Type B pancreatic cell (in vitro differentiated cells): ENCODE data around the gene CXCR5. TPM values are rescaled to one million over a fixed set of nuclear protein-coding genes. Genes with fewer than 3 reads are reported as not detected.

Experiments
- DNase-seq: peaks from one replicate; pipeline ENCODE4 v3.0.0; 2021; ENCODE audit warnings: mixed read lengths; ENCODE audit not compliant: unreplicated experiment; ENCODE audit errors: extremely low spot score
- H3K27ac Mint-ChIP-seq: 2 replicates; pipeline ENCODE4 v1.8.0; 2021; ENCODE audit warnings: mild to moderate bottlenecking, mixed read lengths
- H3K27me3 Mint-ChIP-seq: 2 replicates; pipeline ENCODE4 v1.8.0; 2021; ENCODE audit warnings: mixed read lengths
- H3K36me3 Mint-ChIP-seq: 2 replicates; pipeline ENCODE4 v1.8.0; 2021; ENCODE audit warnings: mixed read lengths
- H3K4me1 Mint-ChIP-seq: one replicate; pipeline ENCODE4 v1.8.0; 2021; ENCODE audit warnings: mixed read lengths; ENCODE audit not compliant: unreplicated experiment
- H3K4me3 Mint-ChIP-seq: 2 replicates; pipeline ENCODE4 v1.8.0; 2021; ENCODE audit warnings: mild to moderate bottlenecking, mixed read lengths
- H3K9me3 Mint-ChIP-seq: 2 replicates; pipeline ENCODE4 v1.8.0; 2021; ENCODE audit warnings: mixed read lengths
- total RNA-seq: library from RNA; stranded (reverse); gene quantifications from 2 replicates; pipeline ENCODE4 v1.2.1, GENCODE V29; 2021; ENCODE audit warnings: low replicate concordance
- TF ChIP-seq, protein P1 (sequence below): fragments of 200-600 bp; sonication (generic); conservative IDR thresholded peaks from 2 replicates; pipeline ENCODE4 v1.5.0; 2021; ENCODE audit warnings: antibody characterized with exemption, mild to moderate bottlenecking

The CXCR5 gene
- total RNA-seq, 1 donor from 2014 or later = not detected

DNA sequence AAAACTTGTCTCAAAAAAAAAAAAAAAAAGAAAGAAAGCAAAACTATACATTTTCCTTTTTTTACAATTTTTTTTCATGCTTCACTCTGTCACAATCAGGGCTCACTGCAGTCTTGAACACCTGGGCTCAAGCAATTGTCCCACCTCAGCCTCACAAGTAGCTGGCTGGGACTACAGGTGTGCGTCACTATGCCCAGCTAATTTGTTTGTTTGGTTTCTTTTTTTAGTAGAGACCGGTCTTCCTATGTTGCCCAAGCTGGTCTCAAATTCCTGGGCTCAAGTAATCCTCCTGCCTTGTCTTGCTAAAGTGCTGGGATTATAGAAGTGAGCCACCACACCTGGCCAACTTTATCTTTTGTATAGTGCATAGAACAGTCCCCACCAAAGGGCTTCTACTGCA lies 15.0 kb upstream of the CXCR5 start:
- H3K27me3 Mint-ChIP-seq = no peaks in the 10 kb centered on the region
- no peaks in the 10 kb centered on the region for H3K9me3 Mint-ChIP-seq
- TF ChIP-seq, protein P1, sequence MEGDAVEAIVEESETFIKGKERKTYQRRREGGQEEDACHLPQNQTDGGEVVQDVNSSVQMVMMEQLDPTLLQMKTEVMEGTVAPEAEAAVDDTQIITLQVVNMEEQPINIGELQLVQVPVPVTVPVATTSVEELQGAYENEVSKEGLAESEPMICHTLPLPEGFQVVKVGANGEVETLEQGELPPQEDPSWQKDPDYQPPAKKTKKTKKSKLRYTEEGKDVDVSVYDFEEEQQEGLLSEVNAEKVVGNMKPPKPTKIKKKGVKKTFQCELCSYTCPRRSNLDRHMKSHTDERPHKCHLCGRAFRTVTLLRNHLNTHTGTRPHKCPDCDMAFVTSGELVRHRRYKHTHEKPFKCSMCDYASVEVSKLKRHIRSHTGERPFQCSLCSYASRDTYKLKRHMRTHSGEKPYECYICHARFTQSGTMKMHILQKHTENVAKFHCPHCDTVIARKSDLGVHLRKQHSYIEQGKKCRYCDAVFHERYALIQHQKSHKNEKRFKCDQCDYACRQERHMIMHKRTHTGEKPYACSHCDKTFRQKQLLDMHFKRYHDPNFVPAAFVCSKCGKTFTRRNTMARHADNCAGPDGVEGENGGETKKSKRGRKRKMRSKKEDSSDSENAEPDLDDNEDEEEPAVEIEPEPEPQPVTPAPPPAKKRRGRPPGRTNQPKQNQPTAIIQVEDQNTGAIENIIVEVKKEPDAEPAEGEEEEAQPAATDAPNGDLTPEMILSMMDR = no peak
- peaks cover 15% of the 10 kb centered on the region for H3K4me1 Mint-ChIP-seq
- H3K4me3 Mint-ChIP-seq = no peak overlapping the region
- H3K27ac Mint-ChIP-seq = no peak overlapping the region
- DNase-seq = no peak
- H3K36me3 Mint-ChIP-seq = no peaks in the 10 kb centered on the region

DNA sequence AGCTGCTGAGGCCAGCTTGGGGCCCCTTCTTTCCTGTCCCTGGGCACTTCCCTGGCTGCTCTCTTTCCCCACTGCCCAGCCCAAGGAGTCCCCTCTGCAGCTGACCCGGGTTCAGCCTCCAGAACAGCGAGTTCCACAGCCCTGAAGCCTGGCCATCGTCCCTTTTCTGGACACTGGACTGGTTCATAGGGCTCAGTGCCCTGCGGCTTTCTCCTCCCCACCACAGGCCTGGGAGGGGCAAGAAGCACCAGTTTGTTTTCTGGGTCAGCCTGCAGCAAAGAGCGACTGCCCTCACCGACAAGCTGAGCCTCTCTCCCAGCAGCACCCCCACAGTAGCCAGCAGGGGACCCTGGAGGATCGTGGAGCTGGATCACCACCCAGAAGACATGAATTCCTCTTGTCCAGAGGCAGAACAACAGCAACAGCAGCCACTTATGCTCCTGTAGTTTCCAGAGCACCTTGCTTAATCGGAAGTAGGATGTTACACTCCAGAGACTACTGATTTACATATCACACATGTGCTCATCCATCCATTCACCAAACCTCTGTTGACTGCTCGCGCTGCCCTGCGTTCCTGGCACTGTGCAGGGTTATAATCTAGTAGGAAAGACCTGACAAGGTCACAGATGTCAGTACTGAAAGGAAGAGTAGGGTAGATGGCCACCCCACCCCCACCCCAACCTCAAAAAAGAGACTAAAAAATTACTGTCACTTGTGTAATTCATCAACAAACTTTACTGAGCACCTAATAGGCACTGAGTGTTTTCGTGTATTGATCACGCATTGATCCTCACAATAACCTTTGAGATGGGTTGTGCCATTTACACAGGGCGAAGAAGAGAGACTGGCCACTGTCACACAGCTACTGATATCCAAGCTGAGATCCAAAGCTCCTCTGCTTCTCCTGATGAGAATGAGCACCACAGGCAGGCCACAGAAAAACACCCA lies 13.0 kb upstream of the CXCR5 start:
- H3K27me3 Mint-ChIP-seq = no peaks in the 10 kb centered on the region
- TF ChIP-seq, protein P1 = no peak
- no peak for DNase-seq
- no peaks in the 10 kb centered on the region for H3K9me3 Mint-ChIP-seq
- peak overlapping the region; percentile 58 for H3K4me3 Mint-ChIP-seq
- peak overlapping the region; percentile 96 for H3K27ac Mint-ChIP-seq
- no peaks in the 10 kb centered on the region for H3K36me3 Mint-ChIP-seq
- H3K4me1 Mint-ChIP-seq = peaks cover 15% of the 10 kb centered on the region

DNA sequence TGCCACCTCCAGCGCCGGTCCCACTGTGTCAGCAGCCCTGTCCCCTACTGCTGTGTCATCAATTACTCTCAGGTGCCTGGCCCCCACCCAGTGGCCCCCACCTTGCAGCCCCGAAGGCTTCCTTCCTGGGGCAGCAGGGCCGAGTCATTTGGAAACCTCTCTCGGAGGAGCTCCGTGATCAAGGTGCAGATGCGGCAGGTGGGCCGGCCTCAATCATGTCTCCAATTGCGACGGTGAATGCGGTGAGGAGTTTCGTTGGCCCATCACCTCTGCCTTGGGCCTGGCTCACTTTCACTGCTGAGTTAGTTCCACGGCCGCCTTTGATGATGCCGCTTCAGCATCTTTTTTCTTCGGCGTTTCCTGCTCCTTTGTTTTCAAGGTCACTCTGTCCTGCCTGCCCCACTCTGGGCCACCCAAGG lies 11.3 kb upstream of the CXCR5 start:
- no peaks in the 10 kb centered on the region for H3K9me3 Mint-ChIP-seq
- H3K36me3 Mint-ChIP-seq = no peaks in the 10 kb centered on the region
- peaks cover 15% of the 10 kb centered on the region for H3K4me1 Mint-ChIP-seq
- no peaks in the 10 kb centered on the region for H3K27me3 Mint-ChIP-seq
- TF ChIP-seq, protein P1 = no peak
- H3K4me3 Mint-ChIP-seq = no peak overlapping the region
- H3K27ac Mint-ChIP-seq = no peak overlapping the region
- DNase-seq = no peak

DNA sequence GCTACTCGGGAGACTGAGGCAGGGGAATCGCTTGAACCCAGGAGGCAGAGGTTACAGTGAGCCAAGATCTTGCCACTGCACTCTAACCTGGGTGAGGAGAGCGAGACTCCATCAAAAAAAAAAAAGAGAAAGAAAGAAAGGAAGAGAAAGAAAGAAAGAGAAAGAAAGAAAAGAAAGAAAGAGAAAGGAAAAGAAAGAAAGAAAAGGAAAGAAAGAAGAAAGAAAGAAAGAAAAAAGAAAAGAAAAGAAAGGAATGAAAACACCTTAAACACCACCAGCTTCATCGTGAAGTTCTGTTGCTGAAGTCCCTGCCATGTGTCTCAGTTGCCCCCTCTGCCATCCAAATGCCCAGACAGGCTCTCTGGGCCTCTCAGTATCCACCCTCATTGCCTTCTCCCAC lies 9.9 kb upstream of the CXCR5 start:
- Mint-ChIP-seq H3K27me3 (no peaks in the 10 kb centered on the region), H3K36me3 (no peaks in the 10 kb centered on the region), H3K9me3 (no peaks in the 10 kb centered on the region), H3K27ac (no peak overlapping the region), H3K4me1 (peaks cover 15% of the 10 kb centered on the region), H3K4me3 (no peak overlapping the region)
- DNase-seq = no peak
- TF ChIP-seq, protein P1 = no peak

DNA sequence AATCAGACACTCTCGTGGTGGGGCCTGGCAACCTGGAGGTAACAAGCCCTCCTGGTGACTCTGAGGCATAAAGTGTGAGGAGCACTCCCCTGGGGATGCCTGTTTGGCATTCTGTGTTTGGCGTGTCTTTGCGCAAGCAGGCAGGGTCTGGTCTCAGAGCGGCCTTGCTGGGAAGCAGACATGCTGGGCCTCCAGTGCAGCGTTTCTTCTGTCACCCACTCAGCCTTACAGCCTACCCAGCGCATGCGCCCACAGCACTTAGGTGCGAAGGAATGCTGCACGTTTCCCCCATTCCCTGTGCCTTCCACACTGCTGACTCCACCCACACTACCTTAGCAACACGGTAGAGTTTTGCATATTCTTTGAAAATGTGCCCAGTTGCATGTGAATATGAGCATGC lies 7.4 kb upstream of the CXCR5 start:
- TF ChIP-seq, protein P1 = no peak
- DNase-seq = no peak
- H3K27me3 Mint-ChIP-seq = peaks cover 3% of the 10 kb centered on the region

More for the DNA sequence above, 7.4 kb upstream of the CXCR5 start:
- H3K9me3 Mint-ChIP-seq = no peaks in the 10 kb centered on the region
- no peaks in the 10 kb centered on the region for H3K4me1 Mint-ChIP-seq
- no peak overlapping the region for H3K27ac Mint-ChIP-seq
- H3K36me3 Mint-ChIP-seq = no peaks in the 10 kb centered on the region
- no peak overlapping the region for H3K4me3 Mint-ChIP-seq
